Liver (tissue), 3 donors: ENCODE data around the gene MED12L.

Experiments
- JUND ChIP-seq, 2 donors: IDR thresholded peaks; 2 replicates each; pipeline ENCODE4 v1.6.1; 2016; ENCODE audit warnings: antibody characterized with exemption in 2 of 2
- TF ChIP-seq, protein P1 (sequence below): fragments of 150-350 bp; IDR thresholded peaks from 2 replicates; pipeline ENCODE4 v1.5.1; 2017; ENCODE audit warnings: improper control_type of control experiment, low read depth, low read length; ENCODE audit not compliant: missing input control
- donor health status: healthy.
- donor health status: healthy.

DNA sequence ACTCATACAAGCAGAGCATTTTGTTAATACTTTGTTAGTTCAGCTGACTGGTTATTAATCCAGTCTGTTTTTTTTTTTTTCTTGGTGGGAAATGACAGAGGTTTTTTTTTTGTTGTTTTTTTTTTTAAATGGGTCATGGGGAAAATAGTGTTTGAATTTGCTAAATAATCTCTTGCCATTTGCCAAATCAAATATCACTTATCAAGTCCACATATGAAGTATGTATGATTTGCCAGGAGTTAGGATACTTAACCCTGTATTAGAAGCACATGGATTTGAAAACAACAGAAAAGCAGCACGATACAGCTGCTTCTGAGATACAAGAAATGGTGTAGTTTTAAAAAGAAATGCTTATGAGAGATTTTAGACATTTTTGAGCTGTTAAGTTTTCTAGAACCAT, 171.3 kb downstream of the MED12L start:
- TF ChIP-seq, protein P1, sequence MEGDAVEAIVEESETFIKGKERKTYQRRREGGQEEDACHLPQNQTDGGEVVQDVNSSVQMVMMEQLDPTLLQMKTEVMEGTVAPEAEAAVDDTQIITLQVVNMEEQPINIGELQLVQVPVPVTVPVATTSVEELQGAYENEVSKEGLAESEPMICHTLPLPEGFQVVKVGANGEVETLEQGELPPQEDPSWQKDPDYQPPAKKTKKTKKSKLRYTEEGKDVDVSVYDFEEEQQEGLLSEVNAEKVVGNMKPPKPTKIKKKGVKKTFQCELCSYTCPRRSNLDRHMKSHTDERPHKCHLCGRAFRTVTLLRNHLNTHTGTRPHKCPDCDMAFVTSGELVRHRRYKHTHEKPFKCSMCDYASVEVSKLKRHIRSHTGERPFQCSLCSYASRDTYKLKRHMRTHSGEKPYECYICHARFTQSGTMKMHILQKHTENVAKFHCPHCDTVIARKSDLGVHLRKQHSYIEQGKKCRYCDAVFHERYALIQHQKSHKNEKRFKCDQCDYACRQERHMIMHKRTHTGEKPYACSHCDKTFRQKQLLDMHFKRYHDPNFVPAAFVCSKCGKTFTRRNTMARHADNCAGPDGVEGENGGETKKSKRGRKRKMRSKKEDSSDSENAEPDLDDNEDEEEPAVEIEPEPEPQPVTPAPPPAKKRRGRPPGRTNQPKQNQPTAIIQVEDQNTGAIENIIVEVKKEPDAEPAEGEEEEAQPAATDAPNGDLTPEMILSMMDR = no peak
- TF ChIP-seq JUND (IDR thresholded peaks at IDR 0.05) = no peak
